ENCODE data around the gene OR6V1.

GRCh38 chr7:143018931-143019330 is 33.2 kb upstream of the OR6V1 start:
- TF ChIP-seq CTCF (IDR thresholded peaks at IDR 0.05) (no peak), POLR2AphosphoS5 (IDR thresholded peaks at IDR 0.05) (no peak)
